ENCODE data around the gene KCNJ6. TPM values are rescaled to one million over a fixed set of nuclear protein-coding genes. Genes with fewer than 3 reads are reported as not detected.
"Not testable (repeated sequence)": the region's sequence is repeated elsewhere in the genome, so short reads cannot be mapped to it uniquely, and the experiment has no call there.

The KCNJ6 gene
- total and polyA plus RNA-seq, 4 donors = 0.16 TPM; not detected in 3

GRCh38 chr21:37762606-37763005, 153.7 kb downstream of the KCNJ6 start:
- Histone ChIP-seq H3K36me3 (ENCODE audit: control insufficient read depth in 1 of 2, insufficient read depth in 2 of 2, low read length in 1 of 2) (no peaks in the 10 kb centered on the region), H3K27ac (ENCODE audit: low read depth in 1 of 2, low read length in 2 of 2) (no peak overlapping the region), H3K27me3 (ENCODE audit: control insufficient read depth in 1 of 2, insufficient read depth in 2 of 2, low read length in 1 of 2) (no peaks in the 10 kb centered on the region), H3K9me3 (ENCODE audit: control insufficient read depth, low read length) (no peaks in the 10 kb centered on the region), H3K4me3 (ENCODE audit: low read length in 2 of 2) (no peak overlapping the region), H3K4me1 (ENCODE audit: control insufficient read depth in 1 of 2, insufficient read depth in 2 of 2, low read length in 2 of 2) (no peaks in the 10 kb centered on the region)
- intact Hi-C loops (cut with DNase I) = no loop called here
- WGBS, 2 donors = 66 to 77% methylated on average over 12 of the region's 12 CpGs
- ATAC-seq (ENCODE audit: low FRiP score) = no peak
- no peak for DNase-seq

- H3K9me3 ChIP-seq (ENCODE audit: control insufficient read depth, low read length); ATAC-seq (ENCODE audit: low FRiP score); H3K27me3 ChIP-seq (ENCODE audit: control insufficient read depth in 1 of 2, insufficient read depth in 2 of 2, low read length in 1 of 2); intact Hi-C loops (cut with DNase I); H3K4me3 ChIP-seq (ENCODE audit: low read length in 2 of 2); H3K27ac ChIP-seq (ENCODE audit: low read depth in 1 of 2, low read length in 2 of 2); DNase-seq; H3K36me3 ChIP-seq (ENCODE audit: control insufficient read depth in 1 of 2, insufficient read depth in 2 of 2, low read length in 1 of 2); H3K4me1 ChIP-seq (ENCODE audit: control insufficient read depth in 1 of 2, insufficient read depth in 2 of 2, low read length in 2 of 2): not testable (repeated sequence)
- WGBS, 2 donors = 94% methylated on average over 4 of the region's 4 CpGs
Measured at GRCh38 chr21:37761406-37761805, 154.9 kb downstream of the KCNJ6 start.

- intact Hi-C loops (cut with DNase I) = no loop called here
- Histone ChIP-seq H3K27me3 (ENCODE audit: control insufficient read depth in 1 of 2, insufficient read depth in 2 of 2, low read length in 1 of 2) (no peaks in the 10 kb centered on the region), H3K27ac (ENCODE audit: low read depth in 1 of 2, low read length in 2 of 2) (no peak overlapping the region), H3K9me3 (ENCODE audit: control insufficient read depth, low read length) (no peaks in the 10 kb centered on the region), H3K36me3 (ENCODE audit: control insufficient read depth in 1 of 2, insufficient read depth in 2 of 2, low read length in 1 of 2) (no peaks in the 10 kb centered on the region), H3K4me1 (ENCODE audit: control insufficient read depth in 1 of 2, insufficient read depth in 2 of 2, low read length in 2 of 2) (no peaks in the 10 kb centered on the region), H3K4me3 (ENCODE audit: low read length in 2 of 2) (no peak overlapping the region)
- 93 to 94% methylated on average over 9 of the region's 9 CpGs for WGBS, 2 donors
- no peak for DNase-seq
- ATAC-seq (ENCODE audit: low FRiP score) = no peak
Measured at GRCh38 chr21:37759777-37760176, 156.5 kb downstream of the KCNJ6 start.

- intact Hi-C loops (cut with DNase I) = no loop called here
- ATAC-seq (ENCODE audit: low FRiP score) = no peak
Measured at GRCh38 chr21:37758982-37759381, 157.3 kb downstream of the KCNJ6 start.

GRCh38 chr21:37757606-37758376, 158.5 kb downstream of the KCNJ6 start:
- Histone ChIP-seq H3K4me1 (ENCODE audit: control insufficient read depth in 1 of 2, insufficient read depth in 2 of 2, low read length in 2 of 2) (no peaks in the 10 kb centered on the region), H3K27me3 (ENCODE audit: control insufficient read depth in 1 of 2, insufficient read depth in 2 of 2, low read length in 1 of 2) (no peaks in the 10 kb centered on the region), H3K36me3 (ENCODE audit: control insufficient read depth in 1 of 2, insufficient read depth in 2 of 2, low read length in 1 of 2) (no peaks in the 10 kb centered on the region), H3K9me3 (ENCODE audit: control insufficient read depth, low read length) (no peaks in the 10 kb centered on the region), H3K4me3 (ENCODE audit: low read length in 2 of 2) (no peak overlapping the region), H3K27ac (ENCODE audit: low read depth in 1 of 2, low read length in 2 of 2) (no peak overlapping the region)
- 59 to 60% methylated on average over 11 of the region's 11 CpGs for WGBS, 2 donors
- intact Hi-C loops (cut with DNase I) = no loop called here
- DNase-seq (no peak), ATAC-seq (ENCODE audit: low FRiP score) (no peak)

More at GRCh38 chr21:37758982-37759381, 157.3 kb downstream of the KCNJ6 start:
- WGBS, 2 donors = 53 to 67% methylated on average over 7 of the region's 7 CpGs
- H3K4me1 ChIP-seq (ENCODE audit: control insufficient read depth in 1 of 2, insufficient read depth in 2 of 2, low read length in 2 of 2) = no peaks in the 10 kb centered on the region
- no peaks in the 10 kb centered on the region for H3K9me3 ChIP-seq (ENCODE audit: control insufficient read depth, low read length)
- H3K36me3 ChIP-seq (ENCODE audit: control insufficient read depth in 1 of 2, insufficient read depth in 2 of 2, low read length in 1 of 2) = no peaks in the 10 kb centered on the region
- no peaks in the 10 kb centered on the region for H3K27me3 ChIP-seq (ENCODE audit: control insufficient read depth in 1 of 2, insufficient read depth in 2 of 2, low read length in 1 of 2)
- no peak overlapping the region for H3K27ac ChIP-seq (ENCODE audit: low read depth in 1 of 2, low read length in 2 of 2)
- no peak overlapping the region for H3K4me3 ChIP-seq (ENCODE audit: low read length in 2 of 2)
- peak in 1 of 2 donors; percentile 53 for DNase-seq

- no peaks in the 10 kb centered on the region for H3K27me3 ChIP-seq (ENCODE audit: control insufficient read depth in 1 of 2, insufficient read depth in 2 of 2, low read length in 1 of 2)
- H3K4me1 ChIP-seq (ENCODE audit: control insufficient read depth in 1 of 2, insufficient read depth in 2 of 2, low read length in 2 of 2) = peaks cover 0 to 2% of the 10 kb centered on the region in 2 donors
- no peaks in the 10 kb centered on the region for H3K36me3 ChIP-seq (ENCODE audit: control insufficient read depth in 1 of 2, insufficient read depth in 2 of 2, low read length in 1 of 2)
- no peaks in the 10 kb centered on the region for H3K9me3 ChIP-seq (ENCODE audit: control insufficient read depth, low read length)
- intact Hi-C loops (cut with DNase I) = no loop called here
- DNase-seq (no peak), ATAC-seq (ENCODE audit: low FRiP score) (no peak)
- no peak overlapping the region for H3K4me3 ChIP-seq (ENCODE audit: low read length in 2 of 2)
- WGBS, 2 donors = 58 to 64% methylated on average over 12 of the region's 12 CpGs
- no peak overlapping the region for H3K27ac ChIP-seq (ENCODE audit: low read depth in 1 of 2, low read length in 2 of 2)
Measured at GRCh38 chr21:37753122-37753599, 163.1 kb downstream of the KCNJ6 start.

GRCh38 chr21:37751268-37751975, 164.8 kb downstream of the KCNJ6 start:
- DNase-seq (no peak), ATAC-seq (ENCODE audit: low FRiP score) (no peak)
- H3K4me3 ChIP-seq (ENCODE audit: low read length in 2 of 2) = no peak overlapping the region
- H3K27me3 ChIP-seq (ENCODE audit: control insufficient read depth in 1 of 2, insufficient read depth in 2 of 2, low read length in 1 of 2) = no peaks in the 10 kb centered on the region
- 24 to 29% methylated on average over 10 of the region's 10 CpGs for WGBS, 2 donors
- no peaks in the 10 kb centered on the region for H3K36me3 ChIP-seq (ENCODE audit: control insufficient read depth in 1 of 2, insufficient read depth in 2 of 2, low read length in 1 of 2)
- peaks cover 0 to 2% of the 10 kb centered on the region in 2 donors for H3K4me1 ChIP-seq (ENCODE audit: control insufficient read depth in 1 of 2, insufficient read depth in 2 of 2, low read length in 2 of 2)
- peak overlapping the region in 1 of 2 donors; percentile 35 for H3K27ac ChIP-seq (ENCODE audit: low read depth in 1 of 2, low read length in 2 of 2)
- H3K9me3 ChIP-seq (ENCODE audit: control insufficient read depth, low read length) = no peaks in the 10 kb centered on the region
- intact Hi-C loops (cut with DNase I) = no loop called here

- Histone ChIP-seq H3K4me1 (ENCODE audit: control insufficient read depth in 1 of 2, insufficient read depth in 2 of 2, low read length in 2 of 2) (peaks cover 0 to 2% of the 10 kb centered on the region in 2 donors), H3K27me3 (ENCODE audit: control insufficient read depth in 1 of 2, insufficient read depth in 2 of 2, low read length in 1 of 2) (no peaks in the 10 kb centered on the region), H3K4me3 (ENCODE audit: low read length in 2 of 2) (no peak overlapping the region), H3K9me3 (ENCODE audit: control insufficient read depth, low read length) (no peaks in the 10 kb centered on the region), H3K36me3 (ENCODE audit: control insufficient read depth in 1 of 2, insufficient read depth in 2 of 2, low read length in 1 of 2) (no peaks in the 10 kb centered on the region), H3K27ac (ENCODE audit: low read depth in 1 of 2, low read length in 2 of 2) (no peak overlapping the region)
- intact Hi-C loops (cut with DNase I) = no loop called here
- DNase-seq (no peak), ATAC-seq (ENCODE audit: low FRiP score) (no peak)
- 80 to 87% methylated on average over 9 of the region's 9 CpGs for WGBS, 2 donors
Measured at GRCh38 chr21:37749132-37749531, 167.1 kb downstream of the KCNJ6 start.

Data from aorta (tissue), 5 donors.